HepG2 (cell line): Measurements from ENCODE around the gene NFE2L1. TPM values are rescaled to one million over a fixed set of nuclear protein-coding genes. Genes with fewer than 3 reads are reported as not detected.

Experiments
- ELK4 ChIP-seq: sonication (generic); formaldehyde crosslinking; IDR thresholded peaks from 2 replicates; pipeline ENCODE4 v1.9.0; 2021; ENCODE audit warnings: missing genetic modification reagents, borderline replicate concordance
- ETV5 ChIP-seq: IDR thresholded peaks from 2 replicates; pipeline ENCODE4 v1.6.1; 2018; ENCODE audit warnings: missing biosample characterization, missing genetic modification reagents, inconsistent platforms, borderline replicate concordance
- GABPA ChIP-seq, 2 experiments: IDR thresholded peaks; 2 replicates each; pipeline ENCODE4 v1.6.1; 2011 to 2016; ENCODE audit warnings: low read depth in 2 of 2, low read length in 1 of 2, missing biosample characterization in 1 of 2, missing genetic modification characterization in 1 of 2
- HOXA7 ChIP-seq: sonication (generic); formaldehyde crosslinking; IDR thresholded peaks from 2 replicates; pipeline ENCODE4 v1.8.1; 2022; ENCODE audit warnings: mild to moderate bottlenecking, missing genetic modification reagents, moderate library complexity
- SETDB1 ChIP-seq: sonication (generic); formaldehyde crosslinking; IDR thresholded peaks from 2 replicates; pipeline ENCODE4 v1.5.1; 2020; ENCODE audit warnings: missing genetic modification reagents, mild to moderate bottlenecking, borderline replicate concordance
- ZBTB40 ChIP-seq, 2 experiments: fragments of 450-650 bp in 1 of 2; sonication (generic) in 1 of 2; formaldehyde crosslinking in 1 of 2; IDR thresholded peaks; 2 replicates each; pipeline versions ENCODE4 v1.6.1 to v1.8.0; 2016 to 2022; ENCODE audit warnings: antibody characterized with exemption in 1 of 2, mild to moderate bottlenecking in 1 of 2, missing genetic modification reagents in 1 of 2
- ZFP37 ChIP-seq: sonication (generic); formaldehyde crosslinking; IDR thresholded peaks from 2 replicates; pipeline ENCODE4 v1.4.0; 2020; ENCODE audit warnings: missing genetic modification reagents, borderline replicate concordance
- ZNF142 ChIP-seq: sonication (generic); formaldehyde crosslinking; IDR thresholded peaks from 2 replicates; pipeline ENCODE4 v1.4.0; 2020; ENCODE audit warnings: missing genetic modification reagents
- polyA plus RNA-seq, 8 experiments: library from polyadenylated mRNA; depleted of rRNA in 3 of 8; stranded (reverse) in 7 of 8; unstranded in 1 of 8; fragments of >200 nt; fragmentation: Illumina TruSeq in 4 of 8; extraction: Trizol in 4 of 8; gene quantifications; 2 replicates each; pipeline versions ENCODE4 v1.2.1 to v1.2.3, GENCODE V29; 2011 to 2016; ENCODE audit warnings: low read depth in 4 of 8, missing spikeins in 1 of 8, mixed read lengths in 1 of 8; ENCODE audit not compliant: insufficient read depth in 1 of 8
- total RNA-seq, 5 experiments: library from RNA; depleted of rRNA; stranded (reverse); fragments of >200 nt; fragmentation: Illumina TruSeq; extraction: Trizol; gene quantifications; 2 replicates each; pipeline ENCODE4 v1.2.3, GENCODE V29; 2016; ENCODE audit warnings: low read depth in 1 of 5
- TF ChIP-seq, protein P1 (sequence below): sonication (generic); formaldehyde crosslinking; IDR thresholded peaks from 2 replicates; pipeline ENCODE4 v1.5.0; 2020; ENCODE audit warnings: missing genetic modification reagents

The NFE2L1 gene
- total and polyA plus RNA-seq, 2 of the 13 experiments (the other 11 are each of a cell fraction or from before 2014, with no cell fraction given) = 67.0 to 234 TPM

- TF ChIP-seq, protein P1, sequence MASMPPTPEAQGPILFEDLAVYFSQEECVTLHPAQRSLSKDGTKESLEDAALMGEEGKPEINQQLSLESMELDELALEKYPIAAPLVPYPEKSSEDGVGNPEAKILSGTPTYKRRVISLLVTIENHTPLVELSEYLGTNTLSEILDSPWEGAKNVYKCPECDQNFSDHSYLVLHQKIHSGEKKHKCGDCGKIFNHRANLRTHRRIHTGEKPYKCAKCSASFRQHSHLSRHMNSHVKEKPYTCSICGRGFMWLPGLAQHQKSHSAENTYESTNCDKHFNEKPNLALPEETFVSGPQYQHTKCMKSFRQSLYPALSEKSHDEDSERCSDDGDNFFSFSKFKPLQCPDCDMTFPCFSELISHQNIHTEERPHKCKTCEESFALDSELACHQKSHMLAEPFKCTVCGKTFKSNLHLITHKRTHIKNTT (CRISPR knock-in tag) = no peak; the same call in 1 of the 2 replicates
- TF ChIP-seq GABPA (IDR thresholded peaks at IDR 0.05; ENCODE audit: low read depth, low read length) (peak; percentile 45; the same call in 1 of the 2 replicates), GABPA (CRISPR knock-in tag; IDR thresholded peaks at IDR 0.05; ENCODE audit: low read depth) (peak; percentile 49), ZNF142 (CRISPR knock-in tag) (peak; percentile 77; the same call in 1 of the 2 replicates), ZBTB40 (IDR thresholded peaks at IDR 0.05) (no peak), ZBTB40 (CRISPR knock-in tag; IDR thresholded peaks at IDR 0.05) (peak; percentile 67; the same call in 1 of the 2 replicates), ETV5 (peak; percentile 21; the same call in 1 of the 2 replicates), ELK4 (CRISPR knock-in tag) (0 out of 2 replicates have a peak, but pooled peaks have one; percentile 45), SETDB1 (CRISPR knock-in tag) (no peak), ZFP37 (CRISPR knock-in tag) (peak; percentile 52; the same call in 1 of the 2 replicates), HOXA7 (CRISPR knock-in tag) (no peak)
Observed at GRCh38 chr17:48101012-48101720, 53.0 kb downstream of the NFE2L1 start, which contains the start of gene CBX1 (continued).
